HG03280 (cell line): ENCODE results near the gene SLC4A11.
"Not testable (repeated sequence)": the region's sequence is repeated elsewhere in the genome, so short reads cannot be mapped to it uniquely, and the experiment has no call there.

Experiments
- ATAC-seq: cut with Tn5 transposase; IDR thresholded peaks from one replicate; pipeline ENCODE4 v1.9.1; 2021; ENCODE audit warnings: mild to moderate bottlenecking, moderate library complexity; ENCODE audit not compliant: unreplicated experiment

Gene SLC4A11

DNA sequence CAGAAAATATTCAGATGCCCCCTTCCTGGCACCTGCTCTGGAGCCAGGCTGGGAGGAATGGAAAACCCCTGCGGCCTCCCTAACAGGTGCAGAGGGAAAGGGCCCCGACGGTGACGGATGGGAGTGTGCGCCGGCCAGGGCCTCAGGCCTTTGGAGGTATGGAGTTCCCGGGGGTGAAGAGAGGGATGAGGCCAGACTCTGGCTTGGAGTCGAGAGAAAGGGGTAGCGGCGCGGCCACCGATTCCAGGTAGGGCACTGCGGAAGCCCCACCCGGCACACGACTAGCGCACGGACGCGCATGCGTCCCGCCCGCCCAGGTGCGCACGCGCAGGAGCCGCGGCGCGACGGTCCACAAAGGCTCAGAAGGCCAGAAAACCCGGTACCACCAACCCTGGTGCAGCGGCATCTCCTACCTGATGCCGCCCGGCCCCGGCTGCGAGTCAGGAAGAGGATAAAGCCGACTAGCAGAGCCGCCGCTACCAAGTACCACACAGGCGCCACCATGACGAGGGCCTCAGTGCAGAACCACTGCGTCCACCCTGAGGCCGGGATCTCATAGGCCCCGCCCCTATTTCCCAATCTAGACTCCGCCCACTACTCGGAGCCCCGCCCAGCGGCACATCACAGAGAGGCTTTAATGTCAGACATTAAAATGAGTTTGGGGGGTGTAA, 34.7 kb downstream of the SLC4A11 start, which contains the start of gene DDRGK1:
Gene DDRGK1 (minus strand): TSS at position 559 of the 671 bp plus-strand sequence. CDS start 55 bp downstream, at position 504.
- ATAC-seq, result peak; percentile 76

DNA sequence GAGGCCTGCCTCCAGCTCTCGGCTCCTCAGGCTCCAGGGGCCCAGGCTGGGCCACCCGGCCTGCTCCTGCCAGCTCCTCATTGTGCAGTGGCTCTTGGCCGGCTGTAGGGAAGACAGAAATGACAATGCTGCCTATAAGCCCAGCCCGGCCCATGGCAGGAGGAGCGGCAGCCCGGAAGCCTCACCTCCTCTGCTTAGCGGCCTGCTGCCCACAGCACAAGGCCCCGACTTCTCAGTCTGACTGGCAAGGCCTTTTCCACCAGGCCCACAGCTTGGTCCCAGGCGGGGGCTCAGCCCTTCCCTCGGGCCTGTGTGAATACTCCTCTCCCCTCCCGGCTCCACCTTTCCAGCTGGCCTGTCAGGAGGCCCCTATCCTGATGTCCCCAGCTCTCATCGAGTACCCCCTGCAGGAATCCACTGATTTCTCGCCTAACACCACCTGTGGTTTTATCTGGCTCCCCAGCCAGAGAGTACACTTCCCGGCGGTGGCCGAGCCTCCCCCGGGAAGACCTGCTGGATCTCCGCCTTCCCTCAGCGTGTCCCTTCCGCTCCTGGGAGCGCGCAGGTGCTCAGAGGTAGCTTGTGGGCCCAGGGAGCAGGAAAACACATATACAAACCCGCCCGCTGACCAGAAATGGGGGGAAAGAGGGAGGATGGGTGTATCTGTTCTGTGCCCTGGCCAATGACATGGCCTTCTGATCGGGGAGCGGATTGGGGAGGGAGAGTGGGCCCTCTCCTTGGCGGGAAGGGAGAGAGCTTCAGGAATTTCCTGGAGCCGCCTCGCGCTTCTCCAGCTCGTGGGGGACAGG, 35.5 kb downstream of the SLC4A11 start:
- ATAC-seq, result peak; percentile 10

DNA sequence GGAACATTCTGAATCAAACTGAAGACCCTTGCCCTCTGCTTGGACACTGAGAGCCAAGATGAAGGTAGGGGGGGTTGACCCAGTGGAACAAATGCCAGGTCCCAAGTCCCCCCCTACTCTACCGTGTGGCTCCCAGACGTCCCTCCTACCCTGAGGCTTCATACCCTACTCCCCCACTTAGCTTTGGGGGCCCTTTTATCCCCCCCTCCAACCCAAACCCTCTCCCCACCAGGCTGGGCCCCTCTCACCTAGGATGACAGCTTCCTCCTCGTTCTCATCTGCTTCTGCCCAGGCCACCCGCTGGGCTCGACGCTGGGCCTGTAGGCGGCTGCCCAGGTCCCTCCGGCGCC, 36.0 kb downstream of the SLC4A11 start:
- ATAC-seq, result no peak

DNA sequence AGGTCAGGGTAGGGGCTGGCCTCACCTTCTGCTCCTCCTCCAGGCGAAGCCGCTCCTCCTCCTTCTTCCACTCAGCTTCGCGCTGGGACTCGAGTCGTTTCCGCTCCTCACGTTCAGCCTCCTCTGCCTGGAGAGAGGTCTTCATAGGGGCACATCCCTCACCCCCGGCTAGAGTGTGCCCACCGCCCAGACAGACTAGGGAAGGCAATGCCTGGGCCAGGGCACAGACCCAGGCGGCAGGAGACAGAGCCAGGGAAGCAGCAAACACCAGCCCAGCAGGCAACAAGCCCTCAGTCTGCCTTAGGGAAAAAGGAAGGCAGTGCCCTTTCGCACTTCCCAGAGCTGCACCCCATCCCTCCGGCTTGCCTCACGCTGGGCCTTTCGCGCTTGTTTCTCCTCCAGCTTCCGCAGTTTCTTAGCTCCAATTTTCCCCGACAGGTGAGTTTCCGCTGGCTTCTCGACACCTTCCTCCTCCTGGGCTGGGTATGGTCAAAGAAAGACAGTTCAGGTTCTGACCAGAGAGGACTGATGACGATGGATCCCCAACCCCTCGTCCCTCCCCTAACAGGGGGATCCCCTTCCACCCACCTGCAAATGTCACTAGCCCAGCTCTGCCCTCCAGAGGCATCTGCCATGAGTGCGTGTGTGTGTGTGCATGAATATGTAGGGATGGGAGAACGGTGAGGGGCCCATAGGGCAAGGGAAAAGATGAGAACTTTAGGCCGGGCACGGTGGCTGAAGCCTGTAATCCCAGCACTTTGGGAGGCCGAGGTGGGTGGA, 38.8 kb downstream of the SLC4A11 start:
- no peak for ATAC-seq

DNA sequence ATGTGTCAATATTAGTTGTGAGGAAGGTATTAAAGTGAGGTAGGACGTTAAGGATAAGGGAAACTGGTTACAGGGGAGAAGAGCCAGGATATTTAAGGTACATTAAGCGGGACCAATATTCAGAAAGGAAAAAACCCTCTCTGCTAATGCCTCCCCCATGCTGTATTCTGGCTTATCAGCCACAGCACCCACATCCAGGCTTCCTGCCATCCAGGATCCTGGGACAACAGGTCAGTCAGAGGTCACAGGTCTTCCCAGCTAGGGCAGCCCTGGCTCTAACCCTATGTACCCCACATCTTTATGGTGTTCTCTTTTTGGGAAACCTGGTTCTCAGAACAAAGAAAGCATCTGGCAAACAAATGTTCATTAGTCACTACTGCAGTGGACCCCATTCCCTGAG, 39.8 kb downstream of the SLC4A11 start:
- ATAC-seq, result no peak

DNA sequence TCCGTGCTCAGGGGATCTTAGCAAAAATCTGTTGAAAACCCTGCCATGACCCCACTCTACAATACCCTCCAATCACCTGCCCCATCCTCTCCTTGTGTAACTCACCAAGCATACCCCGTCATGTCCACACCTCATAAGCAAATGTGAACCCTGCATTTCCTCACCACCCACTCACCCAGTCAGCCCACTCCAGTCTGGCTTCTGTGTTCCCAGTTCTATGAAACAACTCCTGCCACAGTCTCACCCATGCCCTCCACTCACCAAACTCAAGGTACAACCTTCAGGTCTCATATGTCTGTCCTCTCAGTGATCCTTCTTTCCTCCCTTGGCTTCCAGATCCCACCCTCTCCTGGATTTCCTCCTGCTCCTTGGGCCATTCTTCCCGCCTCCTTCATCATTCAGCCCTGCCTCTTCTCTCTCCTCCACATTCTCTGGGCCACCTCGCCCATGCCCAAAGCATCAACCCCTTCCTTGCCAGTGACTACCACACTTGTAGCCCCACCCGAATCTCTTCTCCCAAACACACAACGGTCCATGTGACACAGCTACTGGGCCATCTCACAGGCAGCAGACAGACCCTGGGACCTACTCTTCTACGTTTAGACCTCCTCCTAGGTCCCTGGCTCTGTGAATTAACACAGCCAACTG, 43.3 kb downstream of the SLC4A11 start:
- no peak for ATAC-seq

DNA sequence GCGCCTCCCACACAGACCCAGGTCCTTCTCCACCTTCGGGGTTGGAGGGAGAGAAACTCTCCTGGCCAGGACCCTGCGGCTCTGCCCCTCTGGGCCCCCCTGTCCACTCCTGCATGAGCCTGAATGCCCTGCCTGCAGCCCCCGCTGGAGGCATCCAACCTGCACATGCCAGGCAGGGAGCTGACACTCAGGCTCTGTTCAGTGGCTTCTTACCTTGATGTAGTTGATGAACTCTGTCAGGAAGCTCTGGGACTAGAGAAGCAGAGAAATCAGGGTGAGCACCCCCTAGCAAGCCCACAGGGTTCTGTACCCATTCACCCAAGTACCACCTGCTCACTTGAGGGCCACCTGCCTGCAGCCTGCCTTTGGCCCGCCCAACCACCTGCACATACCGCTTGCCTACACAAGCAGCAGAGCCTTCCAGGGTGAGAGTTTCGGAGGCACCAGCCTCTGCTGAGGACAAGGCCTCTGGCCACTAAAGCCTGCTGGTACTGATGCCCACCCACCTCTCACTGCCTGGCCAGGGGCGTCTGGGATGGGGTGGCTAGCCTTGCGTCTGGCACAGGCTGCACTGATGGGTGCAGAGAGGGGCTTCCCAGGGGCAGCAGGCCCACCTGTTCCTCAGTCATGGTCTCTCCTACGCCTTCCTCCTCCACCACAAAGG, 44.2 kb downstream of the SLC4A11 start:
- ATAC-seq, result no peak

DNA sequence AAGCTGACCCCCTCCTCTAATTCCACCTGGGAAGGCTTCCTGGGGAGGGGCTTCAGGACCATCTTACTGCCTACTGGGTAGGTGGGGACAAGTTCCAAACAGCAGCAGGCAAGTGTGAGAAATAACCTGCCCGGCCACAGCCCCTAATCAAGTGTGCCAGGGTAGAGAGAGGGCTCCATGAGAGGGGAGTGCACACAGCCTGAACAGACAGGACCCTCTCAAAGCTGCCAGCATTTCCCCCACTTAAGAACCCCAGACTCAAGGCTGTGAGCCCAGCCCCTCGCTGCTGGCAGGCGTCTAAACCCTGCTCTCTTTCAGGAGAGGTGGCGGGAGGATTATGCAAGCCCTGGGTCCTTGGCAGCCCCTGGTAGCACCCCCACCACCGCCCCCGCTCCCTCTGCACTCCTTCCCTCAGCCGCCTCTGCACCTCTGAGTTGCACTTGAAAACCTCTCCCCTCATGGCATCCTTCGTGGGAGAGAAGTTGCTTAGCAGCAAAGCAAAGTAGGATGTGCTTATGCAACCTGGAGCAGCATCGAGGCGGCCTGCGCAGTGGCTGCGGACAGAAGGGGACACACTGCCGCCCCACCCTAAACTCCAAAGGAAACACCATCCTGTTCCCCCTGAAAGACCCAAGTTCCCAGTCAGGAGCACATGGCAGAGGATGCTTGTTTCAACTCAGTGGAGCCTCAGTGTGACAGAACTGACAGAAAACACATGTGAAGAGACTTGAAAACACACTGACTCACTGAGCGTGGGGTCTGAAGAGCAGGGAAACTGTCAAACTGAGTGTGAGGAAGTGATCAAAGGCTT, 45.0 kb downstream of the SLC4A11 start:
- no peak for ATAC-seq

DNA sequence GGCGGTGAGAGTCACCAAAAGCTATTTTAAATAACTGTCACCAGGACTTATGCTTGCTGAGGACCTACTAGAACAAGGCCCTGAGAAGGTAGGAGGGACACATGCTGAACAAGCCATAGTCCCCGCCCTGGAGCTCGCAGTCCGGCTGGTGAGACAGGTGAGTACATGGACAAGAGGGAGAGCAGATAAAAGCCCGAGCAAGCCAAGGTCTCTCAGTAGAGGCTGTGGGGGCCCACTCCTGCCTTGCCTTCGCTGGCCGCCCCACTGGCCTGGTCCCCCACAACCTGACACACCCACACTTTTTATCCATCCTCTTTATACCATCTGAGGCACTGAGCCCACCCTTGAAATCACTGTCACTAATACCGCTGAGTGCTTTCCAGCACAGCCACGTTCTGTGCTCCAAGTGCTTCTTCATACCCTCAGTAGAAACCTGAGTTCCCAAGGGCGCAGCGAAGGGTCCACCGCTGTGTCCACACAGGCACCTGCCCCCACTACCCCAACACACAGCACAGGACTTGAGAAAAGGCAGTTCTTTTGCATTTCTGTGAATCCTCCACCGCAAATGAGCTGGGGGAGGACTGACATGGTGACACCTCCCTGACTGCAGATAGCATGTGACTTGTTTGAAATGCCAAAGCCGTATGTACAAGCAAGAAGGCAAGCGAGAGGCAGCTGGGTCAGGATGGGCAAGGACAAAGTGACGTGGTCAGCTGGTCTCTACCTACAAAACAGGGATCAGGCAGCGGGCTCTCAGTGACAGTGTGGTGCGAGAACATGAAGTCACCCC, 46.6 kb downstream of the SLC4A11 start:
- ATAC-seq, result no peak

DNA sequence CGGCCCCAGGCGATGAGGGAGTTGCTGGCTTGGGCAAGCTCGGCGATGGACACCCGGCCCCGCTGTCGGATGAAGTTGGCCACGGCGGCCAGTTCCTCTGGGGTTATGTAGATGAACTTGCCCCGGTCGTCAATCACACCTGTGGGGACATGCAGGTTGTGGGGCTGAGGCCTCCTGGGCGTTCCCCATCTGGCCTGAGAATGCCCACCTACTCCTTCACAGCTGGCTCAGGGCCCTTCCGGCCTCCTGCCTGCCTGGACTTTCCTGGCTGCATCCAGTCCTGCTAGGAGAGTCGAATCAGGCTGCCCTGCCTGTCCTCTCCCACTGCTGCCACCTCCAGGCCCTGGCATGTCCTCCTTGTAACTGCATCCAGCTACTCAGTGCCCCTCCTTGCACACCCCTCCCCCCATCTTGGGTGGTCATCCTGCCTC, 48.3 kb downstream of the SLC4A11 start:
- no peak for ATAC-seq

DNA sequence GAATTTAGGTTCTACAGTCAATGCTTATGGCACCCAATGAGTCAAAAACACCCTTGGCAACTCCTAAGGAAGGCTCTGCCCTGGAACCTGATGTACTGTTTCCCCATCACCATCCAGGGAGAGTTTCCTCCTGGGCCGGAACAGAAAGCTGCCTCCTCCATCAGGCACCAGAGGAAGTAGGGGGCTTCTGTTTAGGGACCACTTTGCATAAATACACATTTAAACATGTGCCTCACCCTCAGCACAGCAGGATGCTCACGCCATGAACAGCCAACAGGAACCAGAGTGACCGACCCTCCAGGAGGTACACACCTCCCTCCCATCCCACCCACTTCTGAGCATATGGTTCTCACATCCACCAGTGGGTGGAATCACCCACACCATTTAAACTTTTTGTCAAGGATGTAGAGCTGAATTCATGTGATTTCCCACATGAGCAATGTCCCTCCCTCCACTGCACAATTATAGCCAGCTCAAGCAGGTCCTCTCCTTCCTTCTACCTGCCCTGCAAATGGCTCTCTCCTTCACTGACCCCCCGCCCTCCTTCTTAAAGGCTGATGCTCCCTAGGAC, 49.3 kb downstream of the SLC4A11 start:
- no peak for ATAC-seq

DNA sequence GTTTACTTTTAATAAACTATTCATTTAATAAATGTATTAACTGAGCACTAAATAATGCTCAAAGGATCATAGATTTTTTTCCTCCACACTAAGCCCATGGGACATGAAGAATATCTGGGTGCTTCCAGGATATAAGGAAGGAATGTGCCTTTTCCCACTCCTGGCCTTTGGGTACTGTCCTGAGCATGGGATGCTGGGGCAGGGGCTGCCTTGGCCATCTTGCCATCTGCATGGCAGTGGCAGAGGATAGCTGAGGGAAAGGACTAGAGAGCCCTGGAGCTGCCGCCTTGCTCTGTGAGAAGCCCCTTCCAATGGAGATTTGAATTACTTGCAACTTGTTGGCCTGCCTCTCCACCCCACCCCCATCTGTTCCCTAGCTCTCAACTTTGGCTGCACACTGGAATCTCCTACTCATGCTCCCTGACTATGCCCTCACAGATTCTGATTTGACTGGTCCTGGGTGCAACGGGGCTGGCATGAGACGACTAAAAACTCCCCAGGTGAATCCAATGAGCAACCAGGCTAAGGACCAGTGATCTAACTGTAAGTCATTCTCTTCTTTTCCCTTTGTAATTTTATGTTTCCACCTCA, 50.1 kb downstream of the SLC4A11 start:
- ATAC-seq, result no peak

DNA sequence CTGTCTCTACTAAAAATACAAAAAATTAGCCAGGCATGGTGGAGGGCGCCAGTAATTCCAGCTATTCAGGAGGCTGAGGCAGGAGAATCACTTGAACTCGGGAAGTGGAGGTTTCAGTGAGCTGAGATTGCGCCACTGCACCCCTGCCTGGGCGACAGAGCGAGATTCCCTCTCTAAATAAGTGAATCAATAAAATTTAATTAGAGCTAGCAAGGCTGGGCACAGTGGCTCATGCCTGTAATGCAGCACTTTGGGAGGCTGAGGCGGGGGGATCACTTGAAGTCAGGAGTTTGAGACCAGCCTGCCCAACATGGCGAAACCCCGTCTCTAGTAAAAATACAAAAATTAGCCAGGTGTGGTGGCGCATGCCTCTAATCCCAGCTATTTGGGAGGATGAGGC, 51.1 kb downstream of the SLC4A11 start:
- not testable (repeated sequence) for ATAC-seq

DNA sequence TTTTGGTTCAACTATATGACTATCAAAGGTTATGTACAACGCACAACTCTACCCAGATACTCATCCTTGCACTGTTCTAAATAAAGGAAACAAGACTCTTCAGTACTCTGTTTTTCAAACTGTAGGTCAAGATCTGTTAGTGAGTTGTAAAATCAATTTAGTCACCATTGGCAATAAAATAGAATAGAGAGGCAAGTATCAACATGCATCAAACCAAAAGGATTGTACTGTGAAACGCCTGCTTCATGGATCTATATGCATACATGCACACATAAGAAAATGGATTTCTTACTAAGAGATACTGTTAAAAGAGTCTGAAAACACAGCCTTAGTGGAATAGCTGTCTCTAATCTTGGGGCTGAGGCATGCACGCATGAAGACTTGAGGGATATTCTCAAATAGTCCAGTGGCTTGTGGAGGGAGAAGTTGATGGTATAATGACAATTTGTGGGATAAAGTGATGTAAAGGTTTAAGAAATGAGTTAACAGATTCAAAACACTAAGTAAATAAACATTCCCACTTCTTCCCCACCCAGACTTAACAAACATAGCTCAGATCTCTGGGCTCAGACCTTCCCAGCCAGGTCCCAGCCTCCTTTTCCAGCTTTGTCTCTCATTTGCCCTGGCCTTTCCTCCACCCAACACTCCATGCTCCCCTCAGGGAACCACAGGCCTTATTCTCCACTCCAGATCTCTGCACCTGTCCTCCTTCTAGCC, 54.9 kb downstream of the SLC4A11 start:
- no peak for ATAC-seq

DNA sequence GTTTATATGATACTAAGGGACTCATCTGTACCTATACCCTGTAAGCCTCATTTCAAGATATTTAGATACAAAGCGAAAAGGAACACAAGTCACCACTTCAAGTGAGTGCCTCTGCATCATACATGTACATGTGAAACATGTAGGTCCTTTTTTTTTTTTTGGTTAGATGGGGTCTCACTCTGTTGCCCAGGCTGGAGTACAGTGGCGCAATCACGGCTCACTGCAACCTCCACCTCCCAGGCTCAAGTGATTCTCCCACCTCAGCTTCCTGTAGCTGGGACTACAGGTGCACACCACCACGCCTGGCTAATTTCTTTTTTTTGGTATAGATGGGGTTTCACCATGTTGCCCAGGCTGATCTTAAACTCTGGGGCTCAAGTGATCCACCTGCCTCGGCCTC, 56.6 kb downstream of the SLC4A11 start:
- ATAC-seq, result not testable (repeated sequence)

DNA sequence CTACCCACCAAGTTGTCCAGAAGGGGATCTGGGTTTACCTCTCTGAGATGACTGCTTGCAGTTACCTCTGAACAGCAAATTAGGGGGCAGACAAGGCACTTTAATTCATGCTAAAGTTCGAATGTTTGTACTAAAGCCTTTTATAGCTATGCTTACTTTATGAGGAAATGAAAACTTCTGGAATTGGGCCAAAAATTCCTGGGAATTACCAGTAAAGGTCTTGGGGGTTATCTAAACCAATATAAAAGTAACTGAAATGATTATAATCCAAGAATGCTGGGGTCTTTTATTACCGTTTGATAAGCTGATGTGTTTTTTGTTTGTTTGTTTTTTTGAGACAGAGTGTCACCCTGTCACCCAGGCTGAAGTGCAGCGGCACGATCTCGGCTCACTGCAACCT, 57.7 kb downstream of the SLC4A11 start:
- ATAC-seq, result no peak

DNA sequence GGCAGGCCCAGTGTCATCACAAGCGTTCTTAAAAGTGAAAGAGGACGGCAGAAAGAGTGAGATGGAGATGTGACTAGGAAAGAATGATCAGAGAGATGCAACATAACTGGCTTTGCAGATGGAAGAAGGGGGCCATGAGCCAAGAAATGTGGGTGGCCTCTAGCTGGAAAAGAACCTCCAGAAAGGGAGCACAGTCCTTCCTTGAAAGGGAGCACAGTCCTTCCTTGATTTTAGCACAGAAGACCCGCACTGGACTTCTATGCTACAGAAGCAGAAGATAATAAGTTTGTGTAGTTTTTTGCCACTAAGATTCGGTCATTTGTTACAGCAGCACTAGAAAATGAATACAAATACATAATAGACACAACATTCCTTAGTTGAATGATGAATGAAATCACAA, 58.7 kb downstream of the SLC4A11 start:
- ATAC-seq, result no peak
